Activated naive CD4-positive, alpha-beta T cell treated with anti-CD3 and anti-CD28 coated beads, Interleukin-2, amount 50 U/mL, for 16 hours (primary cell): ENCODE measurements around the gene GPR132.

ENCODE experiments used
- DNase-seq: peaks from one replicate; pipeline ENCODE4 v3.0.0-alpha.2; 2020

The GPR132 gene

GRCh38 chr14:105059925-105060565 is 5.2 kb downstream of the GPR132 start:
- no peak for DNase-seq

GRCh38 chr14:105059035-105059924 is 6.0 kb downstream of the GPR132 start:
- DNase-seq = peak; percentile 59

GRCh38 chr14:105058521-105059034 is 6.7 kb downstream of the GPR132 start:
- DNase-seq = no peak

GRCh38 chr14:105056303-105056831 is 8.9 kb downstream of the GPR132 start:
- no peak for DNase-seq

GRCh38 chr14:105055736-105056302 is 9.4 kb downstream of the GPR132 start:
- DNase-seq = no peak

GRCh38 chr14:105055334-105055733 is 9.9 kb downstream of the GPR132 start:
- no peak for DNase-seq

- no peak for DNase-seq
Observed at GRCh38 chr14:105053996-105054395, 11.2 kb downstream of the GPR132 start.

GRCh38 chr14:105053421-105053820 is 11.8 kb downstream of the GPR132 start:
- DNase-seq = no peak

- no peak for DNase-seq
Observed at GRCh38 chr14:105052110-105052458, 13.1 kb downstream of the GPR132 start.

- DNase-seq = no peak
Observed at GRCh38 chr14:105051182-105052109, 13.8 kb downstream of the GPR132 start.

- no peak for DNase-seq
Observed at GRCh38 chr14:105050551-105050897, 14.7 kb downstream of the GPR132 start.

- no peak for DNase-seq
Observed at GRCh38 chr14:105049753-105050550, 15.3 kb downstream of the GPR132 start.

GRCh38 chr14:105047283-105048016 is 17.8 kb downstream of the GPR132 start:
- DNase-seq = no peak

GRCh38 chr14:105046891-105047282 is 18.3 kb downstream of the GPR132 start:
- no peak for DNase-seq

- DNase-seq = peak; percentile 91
Observed at GRCh38 chr14:105045710-105046326, 19.4 kb downstream of the GPR132 start.

GRCh38 chr14:105043641-105044040 is 21.6 kb downstream of the GPR132 start:
- no peak for DNase-seq

- no peak for DNase-seq
Observed at GRCh38 chr14:105042813-105043212, 22.4 kb downstream of the GPR132 start.

- no peak for DNase-seq
Observed at GRCh38 chr14:105041841-105042765, 23.1 kb downstream of the GPR132 start.
